Liver (tissue), 3 donors: ENCODE measurements around the gene NPIPB2.

Experiments used
- CTCF ChIP-seq: fragments of 150-350 bp; IDR thresholded peaks from 2 replicates; pipeline ENCODE4 v1.5.1; 2017; ENCODE audit warnings: improper control_type of control experiment, low read depth, low read length; ENCODE audit not compliant: missing input control
- EGR1 ChIP-seq, 2 donors: IDR thresholded peaks; 2 replicates each; pipeline ENCODE4 v1.6.1; 2016 to 2018; ENCODE audit warnings: antibody characterized with exemption in 2 of 2, low read depth in 2 of 2
- HNF4G ChIP-seq: IDR thresholded peaks from 2 replicates; pipeline ENCODE4 v1.6.1; 2016; ENCODE audit warnings: antibody characterized with exemption
- JUND ChIP-seq, 2 donors: IDR thresholded peaks; 2 replicates each; pipeline ENCODE4 v1.6.1; 2016; ENCODE audit warnings: antibody characterized with exemption in 2 of 2
- RAD21 ChIP-seq, 2 donors: IDR thresholded peaks; 2 replicates each; pipeline ENCODE4 v1.6.1; 2016; ENCODE audit warnings: antibody characterized with exemption in 2 of 2, mild to moderate bottlenecking in 2 of 2
- RXRA ChIP-seq, 2 donors: IDR thresholded peaks; 2 replicates each; pipeline ENCODE4 v1.6.1; 2017 to 2018; ENCODE audit warnings: antibody characterized with exemption in 2 of 2, mild to moderate bottlenecking in 1 of 2
- SP1 ChIP-seq: IDR thresholded peaks from 2 replicates; pipeline ENCODE4 v1.6.1; 2018; ENCODE audit warnings: antibody characterized with exemption, mild to moderate bottlenecking
- TAF1 ChIP-seq: conservative IDR thresholded peaks from 2 replicates; pipeline ENCODE4 v1.6.1; 2016; ENCODE audit warnings: antibody characterized with exemption, mild to moderate bottlenecking
- YY1 ChIP-seq: IDR thresholded peaks from 2 replicates; pipeline ENCODE4 v1.6.1; 2016; ENCODE audit warnings: antibody characterized with exemption, mild to moderate bottlenecking
- donor health status: healthy.
- donor health status: healthy.

DNA sequence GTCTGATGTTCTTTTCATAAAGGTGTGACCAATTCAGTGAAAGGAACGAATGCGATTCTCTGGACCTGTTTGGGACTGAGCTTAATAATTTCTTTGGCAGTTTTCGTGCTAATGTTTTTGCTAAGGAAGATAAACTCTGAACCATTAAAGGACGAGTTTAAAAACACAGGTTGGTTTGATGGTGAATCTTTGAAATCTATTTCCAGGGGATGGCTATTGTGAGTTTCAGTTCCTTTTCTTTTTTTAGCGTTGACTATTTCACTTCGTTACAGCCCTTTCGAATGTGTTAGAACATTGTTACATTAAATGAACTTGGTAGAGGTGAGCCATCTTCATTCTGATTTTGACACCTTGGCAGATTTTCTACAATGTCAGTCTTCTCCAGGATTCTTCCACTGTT lies 24.3 kb upstream of the NPIPB2 start:
- TF ChIP-seq RXRA (IDR thresholded peaks at IDR 0.05) (no peak), CTCF (no peak), JUND (IDR thresholded peaks at IDR 0.05) (no peak), EGR1 (IDR thresholded peaks at IDR 0.05; ENCODE audit: low read depth in 2 of 2) (no peak), SP1 (no peak), RAD21 (IDR thresholded peaks at IDR 0.05) (no peak), HNF4G (no peak), YY1 (no peak), TAF1 (no peak)
